HCT116 (cell line): ENCODE data around the gene ENTPD8. TPM values are rescaled to one million over a fixed set of nuclear protein-coding genes. Genes with fewer than 3 reads are reported as not detected.

Experiments
- ATAC-seq: fragments of 200-7000 bp; cut with Tn5 transposase; 2 replicates; pipeline ENCODE4 v1.9.1; 2020; ENCODE audit warnings: mild to moderate bottlenecking, moderate library complexity
- BruUV-seq: library from RNA; stranded (reverse); fragments of 400-500 nt; replicated peaks from 2 replicates; lab custom pipeline; 2021; lab: Mats Ljungman, UMichigan
- CTCF ChIA-PET: fragments of 300-600 bp; sonication (Branson Sonifier 250); formaldehyde crosslinking; loops from one replicate; lab custom pipeline; 2021; ENCODE audit warnings: antibody characterized with exemption; lab: Charles Lee
- POLR2A ChIA-PET: fragments of 300-600, 350-600 bp; sonication (Branson Sonifier 250); formaldehyde crosslinking; loops from one replicate; lab custom pipeline; 2021; ENCODE audit warnings: antibody characterized with exemption; lab: Charles Lee
- RAD21 ChIA-PET, 2 experiments: fragments of 300-600 bp; sonication (Branson Sonifier 250); formaldehyde crosslinking; loops; one replicate each; lab custom pipeline; 2023; ENCODE audit warnings: low total read pairs in 2 of 2; ENCODE audit not compliant: uncharacterized antibody in 2 of 2, unreplicated experiment in 2 of 2, low non-redundant PET in 1 of 2; lab: Charles Lee
- DNase-seq: peaks from one replicate; pipeline ENCODE4 v3.0.0-alpha.2; 2010; ENCODE audit warnings: low read depth, low spot score
- H2AFZ ChIP-seq: fragments of 200-600 bp; shearing (Covaris generic), sonication (generic); 2 replicates; pipeline ENCODE4 v1.6.1; 2017; ENCODE audit warnings: low read depth, mixed run types, mixed read lengths, antibody characterized with exemption, low read length; ENCODE audit not compliant: poor library complexity, severe bottlenecking
- H3K27ac ChIP-seq: 2 replicates; pipeline ENCODE4 v1.5.1; 2012; ENCODE audit warnings: low read depth, low read length
- H3K27me3 ChIP-seq: fragments of 200-600 bp; sonication (generic); 2 replicates; pipeline ENCODE4 v1.6.1; 2016; ENCODE audit warnings: mixed run types, low read length, mixed read lengths; ENCODE audit not compliant: insufficient read depth
- H3K36me3 ChIP-seq, 2 experiments: fragments of 200-500 bp in 1 of 2; fragments of 200-600 bp in 1 of 2; sonication (Bioruptor generic) in 1 of 2; sonication (generic) in 1 of 2; 2 replicates each; pipeline versions ENCODE4 v1.5.1 to v1.6.1; 2014 to 2016; ENCODE audit warnings: low read length in 2 of 2, inconsistent platforms in 1 of 2, mixed read lengths in 1 of 2, mixed run types in 1 of 2; ENCODE audit not compliant: insufficient read depth in 2 of 2, control insufficient read depth in 1 of 2
- H3K4me1 ChIP-seq, 2 experiments: fragments of 200-600 bp in 1 of 2; sonication (generic) in 1 of 2; 2 replicates each; pipeline versions ENCODE4 v1.5.1 to v1.6.1; 2012 to 2017; ENCODE audit warnings: low read length in 2 of 2, inconsistent platforms in 1 of 2, mild to moderate bottlenecking in 1 of 2, mixed read lengths in 1 of 2, mixed run types in 1 of 2, moderate library complexity in 1 of 2; ENCODE audit not compliant: insufficient read depth in 2 of 2, control insufficient read depth in 1 of 2
- H3K4me2 ChIP-seq: fragments of 200-600 bp; sonication (generic); 2 replicates; pipeline ENCODE4 v1.6.1; 2017; ENCODE audit warnings: mixed run types, low read length, mixed read lengths
- H3K4me3 ChIP-seq, 2 experiments: fragments of 200-600 bp in 1 of 2; sonication (generic) in 1 of 2; replicated peaks in 1 of 2; 2 replicates each; pipeline ENCODE4 v1.5.1; 2011 to 2016; ENCODE audit warnings: low read length in 2 of 2, control low read depth in 1 of 2, low read depth in 1 of 2, mild to moderate bottlenecking in 1 of 2, mixed read lengths in 1 of 2, mixed run types in 1 of 2
- H3K79me2 ChIP-seq: fragments of 200-600 bp; sonication (generic); 2 replicates; pipeline ENCODE4 v1.6.1; 2017; ENCODE audit warnings: mild to moderate bottlenecking, mixed run types, low read length, moderate library complexity, mixed read lengths; ENCODE audit not compliant: insufficient read depth
- H3K9ac ChIP-seq: fragments of 200-600 bp; sonication (generic); 2 replicates; pipeline ENCODE4 v1.6.1; 2016; ENCODE audit warnings: low read length, mixed read lengths
- H3K9me2 ChIP-seq: fragments of 200-600 bp; sonication (generic), shearing (Covaris generic); 2 replicates; pipeline ENCODE4 v1.6.1; 2017; ENCODE audit warnings: mixed run types, mild to moderate bottlenecking, moderate library complexity; ENCODE audit not compliant: insufficient read depth
- H3K9me3 ChIP-seq, 2 experiments: fragments of 200-500 bp in 1 of 2; fragments of 200-600 bp in 1 of 2; sonication (Bioruptor generic) in 1 of 2; sonication (generic) in 1 of 2; 2 replicates each; pipeline ENCODE4 v1.6.1; 2014 to 2017; ENCODE audit warnings: low read length in 2 of 2, mixed read lengths in 2 of 2, inconsistent platforms in 1 of 2, low read depth in 1 of 2, mild to moderate bottlenecking in 1 of 2, mixed run types in 1 of 2, moderate library complexity in 1 of 2; ENCODE audit not compliant: control insufficient read depth in 1 of 2, insufficient read depth in 1 of 2
- H4K20me1 ChIP-seq: fragments of 200-600 bp; sonication (generic), shearing (Covaris generic); 2 replicates; pipeline ENCODE4 v1.6.1; 2017; ENCODE audit warnings: mixed run types, mild to moderate bottlenecking, moderate library complexity; ENCODE audit not compliant: insufficient read depth
- FOSL1 ChIP-seq: IDR thresholded peaks from 2 replicates; pipeline ENCODE4 v1.6.1; 2012; ENCODE audit warnings: low read depth
- POLR2A ChIP-seq: IDR thresholded peaks from 2 replicates; pipeline ENCODE4 v1.7.0; 2011; ENCODE audit warnings: borderline replicate concordance; ENCODE audit not compliant: insufficient read depth, insufficient read length; ENCODE audit errors: extremely low read depth
- POLR2AphosphoS5 ChIP-seq: IDR thresholded peaks from 2 replicates; pipeline ENCODE4 v1.6.1; 2011; ENCODE audit warnings: mild to moderate bottlenecking, low read depth, low read length, moderate library complexity
- REST ChIP-seq: IDR thresholded peaks from 2 replicates; pipeline ENCODE4 v1.6.1; 2012; ENCODE audit warnings: low read depth
- SIN3A ChIP-seq: IDR thresholded peaks from 2 replicates; pipeline ENCODE4 v1.6.1; 2012; ENCODE audit warnings: low read depth
- SRF ChIP-seq: IDR thresholded peaks from 2 replicates; pipeline ENCODE4 v1.6.1; 2012; ENCODE audit warnings: low read depth
- TCF7L2 ChIP-seq: IDR thresholded peaks from 2 replicates; pipeline ENCODE4 v1.7.0; 2011; ENCODE audit warnings: borderline replicate concordance, inconsistent platforms; ENCODE audit not compliant: insufficient read depth, insufficient read length; ENCODE audit errors: extremely low read depth
- intact Hi-C: fragments of 100-400 bp; cut with micrococcal nuclease; formaldehyde crosslinking; loops from 2 replicates; pipeline ENCODE4 v1.10.0; 2022
- total RNA-seq: library from RNA; stranded (reverse); gene quantifications from one replicate; pipeline ENCODE4 v1.2.1, GENCODE V29; 2021; ENCODE audit not compliant: unreplicated experiment

The ENTPD8 gene
- total RNA-seq, 1 experiment from 2014 or later = 1.7 TPM

DNA sequence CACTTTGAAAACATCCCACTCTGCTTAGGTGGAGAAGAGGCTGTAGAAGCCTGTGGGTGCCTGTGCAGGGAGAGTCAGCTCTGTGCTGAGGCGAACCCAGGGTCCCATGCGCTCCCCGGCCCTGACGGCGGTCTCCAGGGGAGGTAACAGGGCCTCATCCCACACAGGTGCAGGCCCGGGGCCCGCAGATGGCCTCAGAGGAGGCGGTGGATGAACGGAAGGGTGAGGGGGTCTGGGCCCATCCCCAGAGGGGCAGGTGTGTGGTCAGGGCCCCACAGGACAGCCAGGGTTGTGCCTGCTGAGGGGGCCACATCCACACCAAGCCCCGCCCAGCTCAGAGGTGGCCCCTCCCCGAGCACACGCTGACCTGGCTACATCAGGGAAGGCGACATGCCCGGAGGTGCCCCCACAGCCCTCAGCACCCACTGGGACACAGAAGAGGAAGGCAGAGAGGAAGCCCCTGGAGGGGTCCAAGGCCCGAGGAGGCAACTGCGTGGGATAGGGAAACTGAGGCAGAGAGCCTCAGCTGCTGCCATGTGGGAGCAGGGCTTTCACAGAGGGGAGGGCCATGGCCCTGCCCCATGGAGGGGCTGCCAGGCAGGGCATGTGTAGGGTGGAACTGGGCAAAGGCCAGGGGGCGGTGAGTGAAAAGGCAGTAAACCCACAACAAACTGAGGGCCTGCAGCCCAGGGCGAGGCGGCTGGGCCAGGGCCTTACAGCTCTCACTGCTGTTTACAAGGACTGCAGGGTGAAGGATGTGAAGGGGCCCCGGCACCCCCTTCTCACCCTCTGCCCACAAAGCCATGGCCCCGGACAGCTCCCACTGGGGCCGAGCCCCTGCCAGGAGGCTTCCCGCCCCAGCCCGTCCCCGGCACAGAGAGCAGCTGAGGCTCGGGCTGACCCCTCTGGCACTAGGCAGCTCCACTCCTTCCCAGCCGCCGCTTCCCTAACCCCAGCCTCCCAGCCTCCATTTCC lies 47.7 kb downstream of the ENTPD8 start:
- ChIA-PET RAD21 (no interaction called here), CTCF (no interaction called here), POLR2A (no interaction called here)
- Histone ChIP-seq H3K4me2 (no peak overlapping the region), H3K36me3 (no peaks in the 10 kb centered on the region), H4K20me1 (no peaks in the 10 kb centered on the region), H3K9ac (no peak overlapping the region), H3K79me2 (no peaks in the 10 kb centered on the region), H2AFZ (no peak overlapping the region), H3K4me3 (no peak overlapping the region), H3K9me3 (no peaks in the 10 kb centered on the region), H3K27me3 (no peaks in the 10 kb centered on the region), H3K9me2 (no peaks in the 10 kb centered on the region), H3K4me1 (peaks cover 0 to 8% of the 10 kb centered on the region in 2 experiments; a peak in 2 of 4 replicates), H3K27ac (no peak overlapping the region)
- DNase-seq = no peak
- BruUV-seq = no TSS peak
- intact Hi-C loops = no loop called here
- no peak for TF ChIP-seq POLR2AphosphoS5
- ATAC-seq = no peak

- Histone ChIP-seq H3K4me3 (no peak overlapping the region), H3K27ac (no peak overlapping the region), H3K4me1 (no peaks in the 10 kb centered on the region; a peak in 1 of 4 replicates), H3K4me2 (no peak overlapping the region), H3K79me2 (no peaks in the 10 kb centered on the region), H3K36me3 (no peaks in the 10 kb centered on the region), H4K20me1 (no peaks in the 10 kb centered on the region), H3K9ac (no peak overlapping the region), H3K9me2 (no peaks in the 10 kb centered on the region), H2AFZ (no peak overlapping the region), H3K27me3 (no peaks in the 10 kb centered on the region), H3K9me3 (no peaks in the 10 kb centered on the region)
- CTCF ChIA-PET = no interaction called here
- ATAC-seq (no peak), DNase-seq (no peak)
- POLR2A ChIA-PET = no interaction called here
- BruUV-seq = no TSS peak
- RAD21 ChIA-PET = no interaction called here
- intact Hi-C loops = no loop called here
- TF ChIP-seq FOSL1 (no peak), TCF7L2 (no peak), POLR2A (no peak), REST (no peak), SRF (no peak), SIN3A (no peak)
Measured at GRCh38 chr9:137392232-137393007, 48.7 kb downstream of the ENTPD8 start.
